H1 (cell line): ENCODE measurements around the gene SBK2. TPM values are rescaled to one million over a fixed set of nuclear protein-coding genes. Genes with fewer than 3 reads are reported as not detected.
"Not testable (repeated sequence)": the region's sequence is repeated elsewhere in the genome, so short reads cannot be mapped to it uniquely, and the experiment has no call there.

Experiments
- CTCF ChIA-PET: fragments of 300-600 bp; sonication (Branson Sonifier 250); formaldehyde crosslinking; loops from one replicate; lab custom pipeline; 2021; ENCODE audit not compliant: partially characterized antibody; lab: Charles Lee
- POLR2A ChIA-PET: fragments of 300-600 bp; sonication (Branson Sonifier 250); formaldehyde crosslinking; loops from one replicate; lab custom pipeline; 2021; ENCODE audit warnings: inconsistent platforms; ENCODE audit not compliant: partially characterized antibody; lab: Charles Lee
- DNase-seq, 2 experiments: peaks; one replicate each; pipeline versions ENCODE4 v3.0.0 to v3.0.0-alpha.2; 2010 to 2022; ENCODE audit warnings: low spot score in 2 of 2, low read depth in 1 of 2, mixed read lengths in 1 of 2
- FAIRE-seq: peaks from 2 replicates; lab custom pipeline; 2011; peaks lifted over from hg19 to GRCh38; lab: Jason Lieb, UNC
- H2AFZ ChIP-seq: 2 replicates; pipeline ENCODE4 v1.8.1; 2012; ENCODE audit warnings: low read length, inconsistent platforms
- H2AK5ac ChIP-seq: 2 replicates; pipeline ENCODE4 v1.6.1; 2013; ENCODE audit warnings: low read depth, low read length
- H2BK120ac ChIP-seq: replicated peaks from 2 replicates; pipeline ENCODE3; 2013; ENCODE audit warnings: low read depth, low read length, inconsistent platforms
- H2BK12ac ChIP-seq: 2 replicates; pipeline ENCODE4 v1.6.1; 2013; ENCODE audit warnings: low read depth, low read length
- H2BK15ac ChIP-seq: 2 replicates; pipeline ENCODE4 v1.6.1; 2013; ENCODE audit warnings: low read length
- H2BK20ac ChIP-seq: 2 replicates; pipeline ENCODE4 v1.6.1; 2013; ENCODE audit warnings: low read length
- H2BK5ac ChIP-seq: 2 replicates; pipeline ENCODE4 v1.6.1; 2013; ENCODE audit warnings: low read depth, low read length
- H3K14ac ChIP-seq: 2 replicates; pipeline ENCODE4 v1.6.1; 2013; ENCODE audit warnings: inconsistent platforms; ENCODE audit not compliant: insufficient read length
- H3K18ac ChIP-seq: 2 replicates; pipeline ENCODE4 v1.6.1; 2013; ENCODE audit warnings: low read length; ENCODE audit errors: extremely low read depth
- H3K23ac ChIP-seq: 2 replicates; pipeline ENCODE4 v1.6.1; 2013; ENCODE audit warnings: inconsistent platforms; ENCODE audit not compliant: insufficient read length
- H3K23me2 ChIP-seq: 2 replicates; pipeline ENCODE4 v1.6.1; 2013; ENCODE audit warnings: low read depth, low read length
- H3K27ac ChIP-seq: 2 replicates; pipeline ENCODE4 v1.6.1; 2011; ENCODE audit warnings: low read depth, low read length, inconsistent platforms
- H3K27me3 ChIP-seq, 4 experiments: replicated peaks in 1 of 4; 1 replicate in 1 of 4; 2 replicates in 3 of 4; pipeline versions ENCODE4 v1.6.1 to v1.8.1; 2011 to 2013; ENCODE audit warnings: low read length in 3 of 4, mild to moderate bottlenecking in 3 of 4, inconsistent platforms in 2 of 4, mixed read lengths in 2 of 4, moderate library complexity in 1 of 4; ENCODE audit not compliant: control insufficient read depth in 3 of 4, insufficient read depth in 3 of 4; ENCODE audit errors: extremely low read depth in 1 of 4
- H3K36me3 ChIP-seq, 4 experiments: 2 replicates each; pipeline versions ENCODE4 v1.6.1 to v1.8.1; 2011 to 2013; ENCODE audit warnings: mild to moderate bottlenecking in 4 of 4, low read length in 3 of 4, moderate library complexity in 2 of 4, control low read depth in 1 of 4, inconsistent platforms in 1 of 4; ENCODE audit not compliant: insufficient read depth in 4 of 4, control insufficient read depth in 2 of 4
- H3K4ac ChIP-seq: replicated peaks from 2 replicates; pipeline ENCODE3; 2013; ENCODE audit warnings: low read length, low read depth, mixed read lengths, inconsistent platforms; ENCODE audit not compliant: insufficient read length
- H3K4me1 ChIP-seq, 4 experiments: replicated peaks in 1 of 4; 1 replicate in 1 of 4; 2 replicates in 3 of 4; pipeline versions ENCODE4 v1.6.1 to v1.8.1; 2011 to 2013; ENCODE audit warnings: low read length in 3 of 4, inconsistent platforms in 2 of 4, mixed read lengths in 1 of 4; ENCODE audit not compliant: insufficient read depth in 4 of 4, control insufficient read depth in 3 of 4
- H3K4me2 ChIP-seq, 2 experiments: 2 replicates each; pipeline versions ENCODE4 v1.6.1 to v1.8.1; 2011 to 2013; ENCODE audit warnings: low read depth in 2 of 2, low read length in 2 of 2, control low read depth in 1 of 2, inconsistent platforms in 1 of 2, mild to moderate bottlenecking in 1 of 2; ENCODE audit not compliant: insufficient read depth in 1 of 2
- H3K4me3 ChIP-seq, 4 experiments: fragments of 200-600, 300-600 bp in 1 of 4; sonication (generic), shearing (Covaris generic), sonication (Bioruptor Twin) in 1 of 4; 2 replicates each; pipeline versions ENCODE4 v1.5.1 to v1.8.1; 2011 to 2016; ENCODE audit warnings: low read length in 4 of 4, low read depth in 3 of 4, control low read depth in 2 of 4, inconsistent platforms in 2 of 4, mild to moderate bottlenecking in 2 of 4, mixed read lengths in 1 of 4, moderate library complexity in 1 of 4; ENCODE audit not compliant: insufficient read depth in 2 of 4; ENCODE audit errors: extremely low read depth in 1 of 4
- H3K56ac ChIP-seq: replicated peaks from 2 replicates; pipeline ENCODE3; 2013; ENCODE audit warnings: low read depth, mild to moderate bottlenecking, mixed read lengths, low read length, inconsistent platforms; ENCODE audit not compliant: insufficient read length
- H3K79me1 ChIP-seq: 2 replicates; pipeline ENCODE4 v1.6.1; 2013; ENCODE audit warnings: low read depth, low read length, control low read depth
- H3K79me2 ChIP-seq, 2 experiments: 2 replicates each; pipeline versions ENCODE4 v1.6.1 to v1.8.1; 2012 to 2013; ENCODE audit warnings: low read length in 2 of 2, mild to moderate bottlenecking in 2 of 2, inconsistent platforms in 1 of 2; ENCODE audit not compliant: insufficient read depth in 2 of 2, control insufficient read depth in 1 of 2
- H3K9ac ChIP-seq, 4 experiments: replicated peaks in 1 of 4; 1 replicate in 1 of 4; 2 replicates in 3 of 4; pipeline versions ENCODE4 v1.6.1 to v1.8.1; 2011 to 2013; ENCODE audit warnings: low read depth in 3 of 4, low read length in 3 of 4, control low read depth in 2 of 4, mild to moderate bottlenecking in 2 of 4, moderate library complexity in 2 of 4, inconsistent platforms in 1 of 4; ENCODE audit errors: extremely low read depth in 1 of 4
- H3K9me3 ChIP-seq, 2 experiments: 2 replicates each; pipeline versions ENCODE4 v1.6.1 to v1.8.1; 2012 to 2013; ENCODE audit warnings: mild to moderate bottlenecking in 2 of 2, moderate library complexity in 2 of 2, control low read depth in 1 of 2, inconsistent platforms in 1 of 2, low read depth in 1 of 2, low read length in 1 of 2, mixed read lengths in 1 of 2; ENCODE audit not compliant: insufficient read depth in 2 of 2
- H4K20me1 ChIP-seq, 2 experiments: replicated peaks in 1 of 2; 2 replicates each; pipeline versions ENCODE3 to v1.8.1; 2011 to 2013; ENCODE audit warnings: inconsistent platforms in 2 of 2, low read length in 2 of 2, mild to moderate bottlenecking in 1 of 2; ENCODE audit not compliant: insufficient read depth in 2 of 2, control insufficient read depth in 1 of 2
- H4K5ac ChIP-seq: 2 replicates; pipeline ENCODE4 v1.6.1; 2013; ENCODE audit warnings: low read length, low read depth, mixed read lengths, inconsistent platforms; ENCODE audit not compliant: insufficient read length
- H4K8ac ChIP-seq: 2 replicates; pipeline ENCODE4 v1.8.0; 2013; ENCODE audit warnings: mild to moderate bottlenecking, moderate library complexity, low read length, inconsistent platforms; ENCODE audit not compliant: insufficient read depth; ENCODE audit errors: extremely low read depth
- H4K91ac ChIP-seq: replicated peaks from 2 replicates; pipeline ENCODE3; 2013; ENCODE audit warnings: low read length, mixed read lengths, inconsistent platforms; ENCODE audit not compliant: insufficient read length
- CTBP2 ChIP-seq: IDR thresholded peaks from 2 replicates; pipeline ENCODE4 v1.7.0; 2011; ENCODE audit warnings: borderline replicate concordance, mild to moderate bottlenecking, moderate library complexity, mixed read lengths, low read length; ENCODE audit not compliant: insufficient read depth, insufficient read length
- NRF1 ChIP-seq: IDR thresholded peaks from 2 replicates; pipeline ENCODE4 v1.6.1; 2011; ENCODE audit warnings: mild to moderate bottlenecking, low read depth, low read length, improper control_type of control experiment
- SRF ChIP-seq: IDR thresholded peaks from 2 replicates; pipeline ENCODE4 v1.6.1; 2011; ENCODE audit warnings: mild to moderate bottlenecking, low read depth, low read length, moderate library complexity
- WGBS, 2 experiments: shearing (Covaris generic) in 1 of 2; methylation state at CpG; one replicate each; pipeline versions ENCODE4 v1.1.6 to v1.1.7; 2013 to 2015; ENCODE audit warnings: low lambda C conversion rate in 2 of 2, mixed read lengths in 2 of 2, inconsistent platforms in 1 of 2, low coverage in 1 of 2, missing lambda C conversion rate in 1 of 2; ENCODE audit not compliant: insufficient replicate concordance in 2 of 2, insufficient coverage in 1 of 2, insufficient read length in 1 of 2; ENCODE audit errors: extremely low coverage in 1 of 2, missing lambda C conversion rate in 1 of 2; 5-methylcytosine and 5-hydroxymethylcytosine counted together
- polyA plus RNA-seq, 7 experiments: library from polyadenylated mRNA; depleted of rRNA in 3 of 7; stranded (reverse) in 5 of 7; unstranded in 2 of 7; fragments of >200 nt in 5 of 7; fragments of 200-250 nt in 2 of 7; gene quantifications; 1 replicate in 5 of 7; 2 replicates in 1 of 7; 4 replicates in 1 of 7; pipeline versions ENCODE4 v1.2.1 to v1.2.3, GENCODE V29; 2011 to 2013; ENCODE audit warnings: missing spikeins in 2 of 7, mixed read lengths in 2 of 7
- total RNA-seq: library from RNA; stranded (reverse); fragmentation: NEBNext Ultra II Directional; extraction: Animal tissue kit (Norgen Biotek cat#: 25700); gene quantifications from 2 replicates; pipeline ENCODE4 v1.2.1, GENCODE V29; 2021

The SBK2 gene
- total and polyA plus RNA-seq, 2 of the 8 experiments (the other 6 are each of a cell fraction or from before 2014, with no cell fraction given) = 3.2 to 4.1 TPM

DNA sequence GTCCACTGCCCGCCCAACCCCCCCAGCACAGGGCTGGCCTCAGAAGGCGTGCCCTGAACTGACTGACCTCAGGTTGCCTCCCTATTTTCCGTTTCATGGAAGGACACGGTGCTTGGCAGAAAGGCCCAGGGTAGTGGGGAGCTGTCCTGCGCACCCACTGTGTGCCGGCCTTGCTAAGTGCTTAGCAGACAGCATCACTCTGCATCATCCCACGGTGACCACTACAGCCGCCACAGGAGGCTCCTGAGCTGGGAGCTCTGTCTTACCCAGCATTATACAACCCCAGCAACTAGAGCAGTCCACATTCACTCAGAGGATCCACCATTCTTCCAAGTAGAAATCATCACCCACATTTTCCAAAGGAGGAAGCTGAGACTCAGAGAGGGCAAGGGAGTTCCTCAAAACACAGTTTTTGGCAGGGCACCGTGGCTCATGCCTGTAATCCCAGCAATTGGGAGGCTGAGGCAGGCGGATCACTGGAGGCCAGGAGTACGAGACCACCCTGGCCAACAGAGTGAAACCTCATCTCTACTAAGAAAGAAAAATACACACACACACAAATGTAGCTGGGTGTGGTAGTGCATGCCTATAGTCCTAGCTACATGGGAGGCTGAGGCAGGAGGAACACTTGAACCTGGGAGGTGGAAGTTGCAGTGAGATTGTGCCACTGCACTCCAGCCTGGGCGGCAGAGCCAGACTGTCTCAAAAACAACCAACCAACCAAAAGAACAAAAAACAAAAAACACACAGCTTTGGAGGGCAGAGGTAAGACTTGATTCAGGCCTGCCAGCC lies 1.6 kb downstream of the SBK2 start (continued):
- TF ChIP-seq CTBP2 (no peak), NRF1 (no peak), SRF (no peak)

DNA sequence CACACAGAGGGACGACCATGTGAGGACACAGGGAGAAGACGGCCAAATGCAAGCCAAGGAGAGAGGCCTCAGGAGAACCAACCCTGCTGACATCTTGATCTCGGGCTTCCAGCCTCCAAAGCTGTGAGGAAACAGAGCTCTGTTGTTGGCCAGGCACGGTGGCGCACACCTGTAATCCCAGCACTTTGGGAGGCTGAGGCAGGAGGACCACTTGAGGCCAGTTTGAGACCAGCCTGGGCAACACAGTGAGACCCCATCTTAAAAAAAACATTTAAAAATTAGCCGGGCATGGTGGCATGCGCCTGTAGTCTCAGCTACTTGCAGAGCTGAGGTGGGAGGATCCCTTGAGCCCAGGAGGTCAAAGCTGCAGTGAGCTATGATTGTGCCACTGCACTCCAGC lies 2.7 kb downstream of the SBK2 start:
- ChIA-PET CTCF (interaction anchor here (2.4 kb wide), 1 partner anchor 66 kb away, joined by 9 read pairs; no protein-coding TSS in a partner anchor), POLR2A (interaction anchor here (1.2 to 1.3 kb wide), 2 partner anchors 12 to 65 kb away, joined by 4 to 5 read pairs; partner anchors contain the start of gene FIZ1)
- not testable (repeated sequence) for H2BK15ac ChIP-seq, H4K91ac ChIP-seq, H4K20me1 ChIP-seq, H2AK5ac ChIP-seq, H3K9me3 ChIP-seq, H2BK20ac ChIP-seq, H3K4me2 ChIP-seq, H3K56ac ChIP-seq, H3K4ac ChIP-seq, FAIRE-seq, H3K23me2 ChIP-seq, DNase-seq, H2BK120ac ChIP-seq, H3K14ac ChIP-seq, H2AFZ ChIP-seq, H2BK5ac ChIP-seq, H2BK12ac ChIP-seq, H3K23ac ChIP-seq, H3K27me3 ChIP-seq, H4K5ac ChIP-seq, H3K36me3 ChIP-seq, H3K9ac ChIP-seq, H4K8ac ChIP-seq, H3K27ac ChIP-seq, H3K79me1 ChIP-seq, H3K18ac ChIP-seq, H3K79me2 ChIP-seq, H3K4me3 ChIP-seq
- WGBS, 2 experiments = 90% methylated on average over 7 of the region's 7 CpGs; no CpG with 5 or more reads in 1 of the 2 experiments
- H3K4me1 ChIP-seq = peaks cover 0 to 16% (median 3%) of the 10 kb centered on the region in 4 experiments; a peak in 4 of 7 replicates
